ENCODE results near the gene SPOCK2. TPM values are rescaled to one million over a fixed set of nuclear protein-coding genes. Genes with fewer than 3 reads are reported as not detected.
A peak's percentile ranks its signal among the peaks of the same experiment; 100 is the strongest.

SPOCK2 gene
- total RNA-seq, 1 donor from 2014 or later: 0.78 TPM

DNA sequence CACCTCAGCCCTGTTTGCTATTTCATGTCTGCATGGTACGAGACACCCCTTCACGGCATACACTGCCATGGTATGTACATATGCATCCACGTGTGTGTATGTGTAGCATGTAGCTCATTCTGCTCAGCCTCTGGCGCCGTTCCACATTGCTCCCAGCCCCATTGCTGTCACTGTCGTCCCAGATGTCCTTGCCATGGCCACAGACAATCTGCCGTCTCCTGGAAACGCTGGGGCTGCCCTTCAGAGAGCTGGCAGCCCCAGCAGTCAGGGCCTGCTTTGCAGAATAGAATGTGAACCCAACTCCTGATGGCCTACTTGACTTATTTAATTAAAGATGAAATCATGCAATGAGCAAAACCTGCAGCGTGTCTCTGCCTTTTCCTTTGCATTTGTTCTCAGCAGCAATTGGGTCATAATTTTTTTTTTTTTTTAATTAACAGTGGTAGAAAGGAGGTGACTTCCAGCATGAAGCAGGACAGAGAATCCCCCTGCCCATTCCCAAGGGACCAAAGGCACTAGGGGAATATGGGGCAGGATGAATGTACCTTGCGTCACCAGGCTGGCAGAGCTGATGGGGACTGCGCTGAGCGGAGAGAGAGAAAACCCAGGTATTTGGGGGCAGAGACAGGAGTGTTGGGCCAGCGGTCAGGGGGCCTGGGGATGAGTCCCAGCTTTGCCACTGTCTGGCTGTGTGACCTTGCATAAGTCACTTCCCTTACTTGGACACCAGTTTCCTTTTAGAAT, 75.0 kb downstream of the SPOCK2 start:
- DNase-seq (ENCODE audit: low read depth): no peak

DNA sequence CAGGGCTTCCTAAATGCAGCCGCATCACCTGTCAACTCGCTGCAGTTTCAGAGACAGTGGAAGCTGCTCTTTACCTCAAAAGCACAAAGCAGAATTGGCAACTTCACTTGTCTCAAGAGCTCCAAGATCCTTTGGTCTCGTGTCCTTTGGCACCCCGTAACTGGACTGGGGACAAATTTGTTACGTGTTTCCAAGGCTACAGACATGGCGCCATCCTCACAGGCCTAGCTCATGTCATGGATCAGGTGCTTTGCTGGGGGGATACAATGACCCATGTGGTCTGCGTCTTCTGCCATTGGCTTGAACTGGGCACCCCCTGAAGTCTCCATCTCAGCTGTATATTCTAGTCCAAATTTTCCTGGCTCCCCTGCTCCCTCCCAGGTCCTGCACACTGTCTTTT, 75.6 kb downstream of the SPOCK2 start:
- no peak for DNase-seq (ENCODE audit: low read depth)

DNA sequence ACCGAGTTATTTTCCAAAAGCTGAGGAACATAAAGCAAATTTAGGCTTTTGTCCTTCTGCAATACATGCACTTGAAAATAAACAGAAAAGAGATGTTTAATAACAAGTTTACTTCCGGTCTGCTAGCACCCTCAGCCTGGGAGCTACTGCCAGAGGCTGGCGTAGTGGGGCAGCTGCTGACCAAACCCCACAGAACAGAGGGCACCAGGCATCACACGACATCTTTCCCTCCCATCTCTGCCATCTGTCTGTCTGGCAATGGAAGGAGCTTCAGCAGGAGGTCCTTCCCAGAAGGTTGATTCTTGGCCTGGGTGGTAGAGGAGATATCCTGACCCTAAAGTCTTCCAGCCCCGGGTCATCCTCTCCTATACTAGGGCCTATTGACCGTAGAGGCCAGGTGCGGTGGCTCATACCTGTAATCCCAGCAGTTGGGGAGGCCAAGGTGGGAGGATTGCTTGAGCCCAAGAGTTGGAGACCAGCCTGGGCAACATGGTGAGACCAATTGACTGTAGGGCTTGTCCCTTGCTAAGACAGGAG, 76.3 kb downstream of the SPOCK2 start:
- peak; percentile 37 for DNase-seq (ENCODE audit: low read depth)

DNA sequence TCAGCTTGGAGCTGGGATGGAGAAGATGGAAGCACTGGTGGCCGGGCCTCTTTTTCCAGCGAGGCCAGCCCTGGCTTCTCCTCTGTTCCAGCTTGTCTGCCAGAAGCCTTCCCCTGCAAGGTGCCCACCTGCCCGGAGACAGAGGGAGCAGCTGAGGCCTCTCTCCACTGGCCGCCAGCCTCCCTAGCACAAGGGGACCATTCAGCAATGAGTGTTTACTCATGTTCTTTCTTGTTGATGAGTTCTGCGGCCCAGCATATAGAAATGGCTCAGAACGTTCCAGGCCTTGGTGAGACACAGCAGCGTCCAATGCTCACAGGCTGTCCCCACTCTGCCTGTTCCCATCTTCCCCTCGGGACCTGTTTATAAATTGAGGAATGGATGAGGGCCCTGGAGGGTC, 76.9 kb downstream of the SPOCK2 start:
- DNase-seq (ENCODE audit: low read depth): no peak

DNA sequence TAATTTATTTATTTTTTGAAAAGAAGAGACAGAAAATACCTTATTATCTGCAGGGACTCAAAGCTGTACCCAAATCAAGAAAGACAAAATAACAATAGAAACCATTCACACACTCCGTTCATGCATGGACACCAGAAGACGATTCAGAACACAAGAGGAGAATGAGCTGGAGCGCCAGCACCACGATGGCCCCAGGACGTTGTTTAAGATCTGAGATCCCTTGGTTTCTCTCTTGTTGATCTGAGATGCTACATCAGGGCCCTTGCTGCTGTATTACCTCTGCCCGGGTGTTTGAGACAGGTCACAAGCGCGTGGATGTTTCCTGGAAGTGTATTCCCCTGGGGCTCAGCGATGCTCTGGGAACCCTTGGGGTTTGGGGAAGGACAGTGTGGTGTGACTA, 77.3 kb downstream of the SPOCK2 start:
- no peak for DNase-seq (ENCODE audit: low read depth)

DNA sequence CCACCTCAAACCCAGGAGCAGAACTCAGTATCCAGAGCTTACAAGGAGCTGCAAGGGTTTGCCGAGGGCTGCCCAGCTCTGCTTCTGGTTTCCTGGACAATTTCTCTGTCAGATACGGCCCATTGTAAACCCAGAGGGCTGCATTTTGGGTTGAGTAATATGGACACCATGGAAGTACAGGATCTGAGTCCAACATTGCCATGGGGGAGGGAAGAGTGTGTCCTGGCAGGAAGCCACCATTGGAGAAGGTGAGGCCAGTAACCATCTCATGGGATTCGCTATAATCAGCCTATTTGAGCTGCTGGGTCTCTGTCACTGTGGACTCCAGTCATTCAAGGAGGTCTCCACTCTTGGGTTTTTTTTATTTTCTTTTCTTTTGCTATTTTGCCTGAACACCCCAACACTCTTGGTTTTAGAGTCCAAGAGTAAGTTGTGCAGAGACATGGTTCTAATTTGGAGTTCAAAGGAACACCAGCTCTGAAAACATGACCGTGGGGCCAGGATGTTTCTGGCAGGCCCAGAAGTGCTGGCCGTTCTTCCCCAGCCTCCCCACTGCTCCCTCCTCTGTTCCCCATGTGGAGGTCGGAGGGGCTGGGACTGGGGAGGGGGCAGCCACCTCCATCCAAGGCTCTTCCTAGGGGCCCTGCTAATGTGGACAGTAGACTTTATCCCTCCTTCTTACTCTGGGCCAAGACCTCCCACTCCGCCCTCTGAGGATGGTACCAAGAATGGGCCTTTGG, 77.9 kb downstream of the SPOCK2 start:
- DNase-seq (ENCODE audit: low read depth): no peak

DNA sequence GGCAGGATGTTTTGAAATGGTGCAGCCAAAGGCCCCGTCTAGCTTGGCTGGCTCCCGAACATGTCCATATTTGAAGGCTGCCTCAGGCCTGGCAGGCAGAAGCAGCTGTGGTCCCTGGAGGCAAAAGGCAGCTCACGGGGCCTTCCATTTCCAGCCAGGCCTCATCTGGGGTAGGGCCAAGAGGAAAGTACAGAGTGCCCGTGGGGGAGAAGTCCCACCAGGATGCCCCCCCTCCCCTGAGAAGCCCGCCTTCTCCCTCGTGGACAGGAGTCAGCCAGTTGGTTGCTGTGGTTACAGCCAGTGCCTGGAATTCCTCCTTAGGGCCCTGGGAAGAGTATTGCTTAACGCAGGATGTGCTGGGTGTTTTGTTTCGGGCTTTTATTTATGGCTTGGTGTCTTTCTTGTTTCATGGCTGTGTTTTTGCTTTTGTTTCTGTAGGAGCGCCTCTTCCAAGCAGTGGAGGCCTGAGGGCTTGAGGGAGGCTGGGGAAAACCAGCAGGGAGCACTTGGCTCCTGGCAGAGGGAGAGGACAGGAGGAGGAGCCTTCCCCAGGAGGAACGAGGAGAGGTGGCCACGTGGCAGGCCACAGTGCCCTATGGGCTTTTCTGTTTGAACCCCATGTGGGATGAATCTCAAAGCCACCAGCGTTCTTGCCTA, 78.8 kb downstream of the SPOCK2 start:
- DNase-seq (ENCODE audit: low read depth): peak; percentile 98

DNA sequence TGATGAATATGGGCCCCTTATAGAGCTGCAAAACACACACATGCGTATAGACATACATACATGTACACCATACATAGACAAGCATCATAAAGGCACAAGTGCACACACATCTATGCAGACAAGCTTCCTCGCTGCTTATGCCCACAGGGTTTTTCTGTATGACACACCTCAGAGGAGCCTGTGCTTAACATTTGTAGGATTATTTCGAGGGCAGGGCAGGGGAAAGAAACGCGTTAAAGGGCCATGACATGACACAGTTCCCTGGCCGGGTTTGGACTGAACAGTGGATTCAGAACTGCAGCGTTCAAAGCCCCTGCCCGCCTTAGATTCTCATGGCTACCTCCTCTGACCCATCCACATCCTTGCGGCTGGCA, 79.3 kb downstream of the SPOCK2 start:
- DNase-seq (ENCODE audit: low read depth): no peak

Other genes starting within 250 kb of the SPOCK2 start
- gene PSAP, start 237.3 kb downstream of the SPOCK2 start, total RNA-seq: 1,253 and 1,265 TPM in 2 replicates
- gene CHST3, start 124.2 kb downstream of the SPOCK2 start, total RNA-seq: 49.3 and 57.5 TPM in 2 replicates
- 61.4 and 66.3 TPM in 2 replicates for gene ANAPC16, start 127.5 kb upstream of the SPOCK2 start, total RNA-seq
- gene ASCC1, start 127.7 kb upstream of the SPOCK2 start, total RNA-seq: 37.1 and 43.2 TPM in 2 replicates
- gene DDIT4, start 185.4 kb upstream of the SPOCK2 start, total RNA-seq: 97.0 and 97.3 TPM in 2 replicates